K562 (cell line): ENCODE data around the gene CCSAP. TPM values are rescaled to one million over a fixed set of nuclear protein-coding genes. Genes with fewer than 3 reads are reported as not detected.
A peak's percentile ranks its signal among the peaks of the same experiment; 100 is the strongest.

Source experiments
- ATAC-seq: fragments of 200-7000 bp; cut with Tn5 transposase; 3 replicates; pipeline ENCODE4 v1.9.1; 2020; ENCODE audit warnings: moderate library complexity
- BruUV-seq: library from RNA; stranded (reverse); fragments of 400-500 nt; replicated peaks from 2 replicates; lab custom pipeline; 2021; lab: Mats Ljungman, UMichigan
- CTCF ChIA-PET: fragments of 300-600 bp; formaldehyde crosslinking; extraction: SDS; loops from one replicate; lab custom pipeline; 2021; ENCODE audit warnings: low intra/inter-chr PET ratio; lab: Yijun Ruan, JAX
- POLR2A ChIA-PET: fragments of 300-600, 350-650 bp; sonication (Branson Sonifier 250); formaldehyde crosslinking; extraction: SDS; loops from one replicate; lab custom pipeline; 2021; ENCODE audit warnings: antibody characterized with exemption, inconsistent platforms; lab: Yijun Ruan, JAX
- DNase-seq, 4 experiments: peaks; one replicate each; pipeline versions ENCODE4 v3.0.0 to v3.0.0-alpha.2; 2011 to 2018; ENCODE audit warnings: low spot score in 3 of 4, mixed read lengths in 3 of 4; ENCODE audit errors: extremely low read depth in 1 of 4
- FAIRE-seq: peaks from 2 replicates; lab custom pipeline; 2011; peaks lifted over from hg19 to GRCh38; lab: Jason Lieb, UNC
- H2AFZ ChIP-seq: 2 replicates; pipeline ENCODE4 v1.6.0; 2011; ENCODE audit warnings: low read depth, low read length, control low read depth, inconsistent platforms
- H3K27ac ChIP-seq: fragments of 200-600 bp; 3 replicates; pipeline ENCODE4 v1.8.0; 2011; ENCODE audit warnings: low read depth, mild to moderate bottlenecking, control low read depth, inconsistent platforms, low read length, moderate library complexity, mixed read lengths; ENCODE audit errors: extremely low read depth
- H3K27me3 ChIP-seq, 2 experiments: fragments of 300-600 bp in 1 of 2; 2 replicates in 1 of 2; 3 replicates in 1 of 2; pipeline versions ENCODE4 v1.6.0 to v1.8.0; 2011; ENCODE audit warnings: inconsistent platforms in 2 of 2, low read length in 2 of 2, mild to moderate bottlenecking in 1 of 2, mixed read lengths in 1 of 2, moderate library complexity in 1 of 2; ENCODE audit not compliant: control insufficient read depth in 2 of 2, insufficient read depth in 2 of 2
- H3K36me3 ChIP-seq: fragments of 300-600 bp; 3 replicates; pipeline ENCODE4 v1.8.0; 2011; ENCODE audit warnings: mild to moderate bottlenecking, low read length, inconsistent platforms; ENCODE audit not compliant: control insufficient read depth, insufficient read depth
- H3K4me1 ChIP-seq, 2 experiments: fragments of 200-600 bp in 1 of 2; replicated peaks in 1 of 2; 2 replicates in 1 of 2; 3 replicates in 1 of 2; pipeline versions ENCODE4 v1.5.1 to v1.8.0; 2011; ENCODE audit warnings: inconsistent platforms in 2 of 2, low read length in 2 of 2, mild to moderate bottlenecking in 1 of 2, mixed read lengths in 1 of 2, moderate library complexity in 1 of 2; ENCODE audit not compliant: control insufficient read depth in 2 of 2, insufficient read depth in 2 of 2
- H3K4me2 ChIP-seq: 2 replicates; pipeline ENCODE4 v1.6.1; 2011; ENCODE audit warnings: low read length, control low read depth, inconsistent platforms, mixed read lengths; ENCODE audit not compliant: insufficient read depth
- H3K4me3 ChIP-seq: fragments of 200-600 bp; sonication (generic), shearing (Covaris generic); 2 replicates; pipeline ENCODE4 v1.5.1; 2016; ENCODE audit warnings: control low read depth, inconsistent platforms
- H3K79me2 ChIP-seq: fragments of 200-600 bp; 3 replicates; pipeline ENCODE4 v1.8.0; 2011; ENCODE audit warnings: low read length, inconsistent platforms; ENCODE audit not compliant: control insufficient read depth, insufficient read depth
- H3K9ac ChIP-seq, 2 experiments: 2 replicates each; pipeline versions ENCODE4 v1.6.0 to v1.6.1; 2011; ENCODE audit warnings: low read depth in 2 of 2, low read length in 2 of 2, control low read depth in 1 of 2, inconsistent platforms in 1 of 2, mild to moderate bottlenecking in 1 of 2, mixed read lengths in 1 of 2; ENCODE audit not compliant: insufficient read depth in 1 of 2
- H3K9me1 ChIP-seq: one replicate; pipeline ENCODE4 v1.6.0; 2011; ENCODE audit warnings: inconsistent platforms, mild to moderate bottlenecking, low read length, moderate library complexity; ENCODE audit not compliant: control insufficient read depth, insufficient read depth
- H3K9me3 ChIP-seq: replicated peaks from 2 replicates; pipeline ENCODE4 v1.5.1; 2011; ENCODE audit warnings: low read depth, low read length, inconsistent platforms; ENCODE audit not compliant: control insufficient read depth, insufficient read depth
- H4K20me1 ChIP-seq: replicated peaks from 2 replicates; pipeline ENCODE4 v1.6.1; 2011; ENCODE audit warnings: low read length, inconsistent platforms, mixed read lengths; ENCODE audit not compliant: control insufficient read depth, insufficient read depth
- NFRKB ChIP-seq: fragments of 450-650 bp; IDR thresholded peaks from 2 replicates; pipeline ENCODE4 v1.6.1; 2016; ENCODE audit warnings: low read depth
- NR1H2 ChIP-seq: sonication (generic); formaldehyde crosslinking; IDR thresholded peaks from 2 replicates; pipeline ENCODE4 v1.4.0; 2020; ENCODE audit warnings: mild to moderate bottlenecking, missing genetic modification reagents
- PRPF4 ChIP-seq: fragments of 200-400 bp; formaldehyde crosslinking; IDR thresholded peaks from one replicate; pipeline ENCODE4 v1.6.1; 2017; ENCODE audit warnings: low read length, low read depth, mild to moderate bottlenecking; ENCODE audit not compliant: insufficient read depth, poor library complexity, severe bottlenecking
- TBP ChIP-seq: optimal IDR thresholded peaks from 2 replicates; pipeline ENCODE3; 2011; ENCODE audit warnings: low read depth, low read length, improper control_type of control experiment
- TEAD4 ChIP-seq, 2 experiments: sonication (generic) in 1 of 2; formaldehyde crosslinking in 1 of 2; IDR thresholded peaks; 2 replicates each; pipeline versions ENCODE4 v1.6.1 to v1.8.0; 2012 to 2022; ENCODE audit warnings: borderline replicate concordance in 1 of 2, inconsistent platforms in 1 of 2, low read length in 1 of 2, mild to moderate bottlenecking in 1 of 2, missing genetic modification reagents in 1 of 2
- WGBS: fragments of 100-300 bp; shearing (Covaris generic); methylation state at CpG from one replicate; pipeline ENCODE4 v1.1.6; 2016; ENCODE audit warnings: low coverage, mixed read lengths; ENCODE audit not compliant: insufficient coverage; ENCODE audit errors: missing lambda C conversion rate; 5-methylcytosine and 5-hydroxymethylcytosine counted together
- in situ Hi-C: fragments of 300-500 bp; cut with MboI; formaldehyde crosslinking; loops from 4 replicates; pipeline ENCODE4 v1.15.0; 2018; ENCODE audit warnings: inconsistent platforms, mixed read lengths
- intact Hi-C: fragments of 100-400 bp; cut with micrococcal nuclease; formaldehyde crosslinking; loops from 2 replicates; pipeline ENCODE4 v1.14.2; 2022
- polyA plus RNA-seq, 8 experiments: library from polyadenylated mRNA; depleted of rRNA in 4 of 8; stranded (reverse) in 5 of 8; unstranded in 3 of 8; fragments of >200 nt; fragmentation: Nextera tagmentation in 2 of 8; fragmentation: Illumina TruSeq in 1 of 8; extraction: Ambion mirVana in 2 of 8; extraction: Trizol in 1 of 8; gene quantifications; 2 replicates each; pipeline versions ENCODE4 v1.2.1 to v1.2.3, GENCODE V29; 2011 to 2014; ENCODE audit warnings: inconsistent platforms in 1 of 8, missing spikeins in 1 of 8
- total RNA-seq, 7 experiments: library from RNA; depleted of rRNA in 6 of 7; stranded (reverse); fragments of >200 nt in 6 of 7; fragmentation: Illumina TruSeq in 2 of 7; extraction: Trizol in 2 of 7; gene quantifications; 2 replicates each; pipeline versions ENCODE4 v1.2.1 to v1.2.3, GENCODE V29; 2011 to 2021; ENCODE audit warnings: low replicate concordance in 1 of 7

The CCSAP gene
- total and polyA plus RNA-seq, 9 of the 15 experiments (the other 6 are each of a cell fraction or from before 2014, with no cell fraction given): 3.6 to 15.9 (median 9.5) TPM

DNA sequence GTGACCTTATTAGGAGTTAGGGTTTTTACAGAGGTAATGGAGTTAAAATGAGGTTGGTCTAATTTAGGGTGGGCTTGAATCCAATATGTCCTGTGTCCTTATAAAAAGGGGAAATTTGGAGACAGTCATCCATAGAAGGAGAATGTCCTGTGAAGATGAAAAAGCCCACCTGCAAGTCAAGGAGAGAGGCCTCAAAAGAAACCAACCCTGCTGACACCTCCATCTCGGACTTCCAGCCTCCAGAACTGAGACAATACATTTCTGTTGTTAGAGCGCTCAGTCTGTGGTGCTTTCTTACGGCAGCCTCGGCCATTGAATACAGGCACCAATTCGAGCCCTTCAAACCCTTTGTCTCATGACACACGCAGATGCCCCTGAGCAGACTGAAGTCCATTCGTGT is 47.3 kb upstream of the CCSAP start:
- ChIA-PET POLR2A (interaction anchor here (0.6 to 0.7 kb wide), 2 partner anchors 583 to 915 kb away, joined by 3 read pairs; no protein-coding TSS in a partner anchor), CTCF (no interaction called here)
- H3K9ac ChIP-seq: no peak overlapping the region
- no peak overlapping the region for H3K4me3 ChIP-seq
- no peaks in the 10 kb centered on the region; the same call in 1 of the 2 replicates for H4K20me1 ChIP-seq
- peaks cover 45 to 63% of the 10 kb centered on the region in 2 experiments for H3K27me3 ChIP-seq
- intact Hi-C loops: no loop called here
- in situ Hi-C loops: no loop called here
- no peak overlapping the region for H3K4me2 ChIP-seq
- no peak overlapping the region for H3K27ac ChIP-seq
- H3K9me1 ChIP-seq: no peaks in the 10 kb centered on the region
- no peaks in the 10 kb centered on the region for H3K36me3 ChIP-seq
- no peaks in the 10 kb centered on the region for H3K79me2 ChIP-seq
- no peaks in the 10 kb centered on the region; a peak in 1 of 5 replicates for H3K4me1 ChIP-seq
- no peak for TF ChIP-seq NFRKB
- no peak for TF ChIP-seq PRPF4
- TF ChIP-seq NR1H2: no peak
- TF ChIP-seq TEAD4 (IDR thresholded peaks at IDR 0.05; ENCODE audit: low read length): no peak
- TF ChIP-seq TEAD4 (CRISPR knock-in tag; IDR thresholded peaks at IDR 0.05; ENCODE audit: borderline replicate concordance): no peak
- no peak for TF ChIP-seq TBP
- TF ChIP-seq, all 486 proteins: peak for 0
- peak; percentile 32; the same call in 1 of the 3 replicates for ATAC-seq
- BruUV-seq: no TSS peak
- DNase-seq: no peak
- no peak for FAIRE-seq
- under 1% methylated on average over 7 of the region's 7 CpGs for WGBS
- Histone ChIP-seq H2AFZ (no peak overlapping the region), H3K9me3 (no peaks in the 10 kb centered on the region)
